ENCODE results near the gene ADAMTS18. TPM values are rescaled to one million over a fixed set of nuclear protein-coding genes. Genes with fewer than 3 reads are reported as not detected.

Gene ADAMTS18
- total RNA-seq, 2 experiments from 2014 or later: not detected

DNA sequence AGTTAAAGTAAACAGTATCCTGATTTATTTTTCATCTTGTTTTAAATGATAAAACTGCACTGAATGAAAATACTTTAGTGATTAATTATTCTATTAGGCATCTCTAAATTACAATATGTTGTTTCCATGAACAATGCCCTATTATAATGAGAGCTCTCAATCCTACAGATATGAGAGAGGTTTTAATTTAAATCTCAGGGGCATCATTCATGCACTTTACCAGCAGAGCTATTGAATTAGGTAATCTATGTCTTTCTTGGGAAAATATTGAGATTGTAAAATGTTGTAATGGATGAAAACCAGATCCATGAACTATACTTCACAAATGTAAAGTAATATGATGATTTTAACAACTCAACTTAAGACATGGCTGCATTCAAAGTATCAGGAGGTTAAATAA is 103.8 kb downstream of the ADAMTS18 start:
- no peaks in the 10 kb centered on the region for H3K4me1 Mint-ChIP-seq (ENCODE audit: low read depth)
- H3K36me3 Mint-ChIP-seq (ENCODE audit: low read depth): no peaks in the 10 kb centered on the region
- ChIA-PET CTCF (no interaction called here), POLR2A (no interaction called here)
- H3K27me3 Mint-ChIP-seq (ENCODE audit: low read depth): no peaks in the 10 kb centered on the region
- H3K27ac Mint-ChIP-seq: no peak overlapping the region
- DNase-seq (no peak), ATAC-seq (no peak)
- no peak overlapping the region for H3K4me3 Mint-ChIP-seq
- H3K9me3 Mint-ChIP-seq (ENCODE audit: insufficient read depth): no peaks in the 10 kb centered on the region

DNA sequence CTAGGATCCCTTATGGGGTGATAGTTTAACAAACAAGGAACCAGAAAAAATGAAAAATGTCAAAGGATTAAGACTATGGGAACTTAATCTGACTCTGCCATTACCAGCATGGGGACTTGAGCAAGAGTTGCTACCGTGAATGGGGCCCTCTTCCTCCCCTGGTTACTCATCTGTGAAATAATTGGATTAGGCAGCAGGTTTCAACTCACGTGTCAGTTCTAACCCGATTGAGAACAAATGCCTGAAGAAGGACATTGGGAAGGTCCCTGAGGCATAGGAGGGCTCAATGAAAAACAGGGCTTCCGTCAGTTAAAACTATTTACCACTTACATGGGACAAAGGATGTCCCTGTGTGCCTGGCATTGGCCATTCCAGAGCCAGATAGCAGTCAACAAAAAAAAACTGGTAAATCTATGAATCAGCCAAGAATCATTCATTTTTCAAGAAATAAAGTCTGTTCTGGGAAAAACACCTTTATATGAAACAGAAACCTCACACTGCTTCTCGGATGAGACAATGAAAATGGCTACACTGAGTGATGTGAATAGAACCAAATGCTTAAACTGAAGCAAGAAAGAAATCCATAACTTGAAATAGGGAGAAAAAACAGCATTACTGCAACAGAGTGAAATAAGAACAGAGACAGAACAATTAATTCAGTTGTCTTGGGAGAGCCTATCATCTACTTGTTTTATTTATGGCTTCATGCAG is 104.3 kb downstream of the ADAMTS18 start:
- Mint-ChIP-seq H3K4me3 (no peak overlapping the region), H3K4me1 (ENCODE audit: low read depth) (no peaks in the 10 kb centered on the region), H3K9me3 (ENCODE audit: insufficient read depth) (no peaks in the 10 kb centered on the region), H3K27ac (no peak overlapping the region), H3K36me3 (ENCODE audit: low read depth) (no peaks in the 10 kb centered on the region), H3K27me3 (ENCODE audit: low read depth) (no peaks in the 10 kb centered on the region)
- ATAC-seq: no peak
- ChIA-PET CTCF (no interaction called here), POLR2A (no interaction called here)
- DNase-seq: no peak

DNA sequence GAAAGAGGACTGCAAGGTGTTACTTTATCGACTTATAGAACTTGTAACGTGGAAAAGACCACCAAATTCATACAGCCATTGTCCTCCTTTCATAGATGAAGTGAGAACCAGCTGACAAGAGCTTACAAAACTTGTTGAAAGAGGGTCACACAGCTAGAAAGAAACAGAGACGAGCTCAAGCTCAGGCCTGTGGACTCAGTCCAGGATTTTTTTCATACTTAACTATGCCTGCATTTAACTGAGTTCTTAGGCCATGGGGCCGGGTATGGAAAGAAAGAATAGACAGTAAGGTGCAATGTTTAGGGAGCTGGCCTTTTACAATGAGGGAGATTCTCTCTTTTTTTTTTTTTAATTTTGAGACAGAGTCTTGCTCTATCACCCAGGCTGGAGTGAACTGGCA is 106.1 kb downstream of the ADAMTS18 start:
- DNase-seq: no peak
- Mint-ChIP-seq H3K27me3 (ENCODE audit: low read depth) (no peaks in the 10 kb centered on the region), H3K9me3 (ENCODE audit: insufficient read depth) (no peaks in the 10 kb centered on the region), H3K4me1 (ENCODE audit: low read depth) (no peaks in the 10 kb centered on the region), H3K36me3 (ENCODE audit: low read depth) (no peaks in the 10 kb centered on the region), H3K4me3 (no peak overlapping the region), H3K27ac (no peak overlapping the region)
- POLR2A ChIA-PET: no interaction called here
- ATAC-seq: no peak
- CTCF ChIA-PET: no interaction called here

DNA sequence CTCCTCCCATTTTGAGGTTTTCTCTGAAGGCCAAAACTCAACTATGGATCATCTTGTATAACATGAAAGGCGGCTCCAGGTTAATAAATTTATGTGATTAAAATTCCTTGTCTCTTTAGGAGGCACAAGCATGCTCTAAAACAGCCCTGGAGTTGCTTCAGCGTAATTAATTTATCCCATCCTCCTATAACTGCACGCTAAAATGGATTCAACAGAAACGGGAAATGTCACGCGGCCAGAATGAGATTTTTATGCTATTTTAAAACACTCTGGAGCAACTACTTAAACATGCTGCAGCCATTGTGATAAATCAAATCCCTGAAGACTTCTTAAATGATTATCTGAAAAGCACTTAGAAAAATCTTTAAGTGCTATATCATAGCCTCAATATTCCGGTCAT is 106.6 kb downstream of the ADAMTS18 start:
- no peaks in the 10 kb centered on the region for H3K27me3 Mint-ChIP-seq (ENCODE audit: low read depth)
- H3K4me3 Mint-ChIP-seq: no peak overlapping the region
- no peaks in the 10 kb centered on the region for H3K9me3 Mint-ChIP-seq (ENCODE audit: insufficient read depth)
- DNase-seq (no peak), ATAC-seq (no peak)
- CTCF ChIA-PET: no interaction called here
- H3K36me3 Mint-ChIP-seq (ENCODE audit: low read depth): no peaks in the 10 kb centered on the region
- H3K4me1 Mint-ChIP-seq (ENCODE audit: low read depth): no peaks in the 10 kb centered on the region
- no peak overlapping the region for H3K27ac Mint-ChIP-seq
- POLR2A ChIA-PET: no interaction called here

DNA sequence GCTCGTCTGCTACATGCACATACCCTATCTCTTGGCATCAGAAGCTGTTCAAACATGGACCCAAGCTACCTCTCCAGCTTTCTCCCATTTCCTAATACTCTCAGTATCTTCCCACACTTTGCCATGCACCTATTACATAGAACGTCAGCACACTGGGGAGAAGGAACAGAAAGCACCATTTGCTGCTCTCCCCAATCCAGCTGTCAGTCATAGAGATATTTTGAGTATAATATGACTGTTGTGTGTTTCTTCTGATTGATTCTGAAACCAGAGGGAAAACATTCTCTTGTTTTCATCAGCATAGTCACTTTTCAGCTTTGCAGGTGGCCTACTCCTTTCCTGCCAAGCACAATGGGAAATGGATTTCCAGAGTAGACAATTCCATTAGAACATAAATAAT is 107.1 kb downstream of the ADAMTS18 start:
- Mint-ChIP-seq H3K27me3 (ENCODE audit: low read depth) (no peaks in the 10 kb centered on the region), H3K27ac (no peak overlapping the region), H3K4me1 (ENCODE audit: low read depth) (no peaks in the 10 kb centered on the region), H3K4me3 (no peak overlapping the region), H3K36me3 (ENCODE audit: low read depth) (no peaks in the 10 kb centered on the region), H3K9me3 (ENCODE audit: insufficient read depth) (no peaks in the 10 kb centered on the region)
- DNase-seq (no peak), ATAC-seq (no peak)
- ChIA-PET CTCF (no interaction called here), POLR2A (no interaction called here)

DNA sequence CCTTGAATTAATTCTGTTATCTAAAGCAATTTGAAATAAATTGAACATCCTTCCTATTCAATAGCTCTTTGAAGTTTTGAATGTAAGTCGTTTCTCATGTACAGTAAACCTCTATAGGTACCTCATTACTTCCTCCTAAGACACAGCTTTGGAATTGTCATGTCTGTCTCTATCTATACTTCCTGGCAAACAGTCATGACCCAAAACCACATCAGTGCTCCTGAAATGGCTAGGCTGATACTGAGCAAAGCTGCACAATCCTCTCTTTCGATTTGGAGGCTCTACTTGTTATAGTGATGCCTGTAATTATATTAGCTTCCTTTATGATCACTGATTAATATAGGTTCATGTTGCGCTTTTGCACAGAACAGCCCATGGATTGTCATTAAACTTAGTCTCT is 110.1 kb downstream of the ADAMTS18 start:
- Mint-ChIP-seq H3K9me3 (ENCODE audit: insufficient read depth) (no peaks in the 10 kb centered on the region), H3K4me1 (ENCODE audit: low read depth) (no peaks in the 10 kb centered on the region), H3K36me3 (ENCODE audit: low read depth) (no peaks in the 10 kb centered on the region), H3K27me3 (ENCODE audit: low read depth) (no peaks in the 10 kb centered on the region), H3K4me3 (no peak overlapping the region), H3K27ac (no peak overlapping the region)
- no peak for DNase-seq
- ATAC-seq: no peak
- ChIA-PET CTCF (no interaction called here), POLR2A (no interaction called here)

DNA sequence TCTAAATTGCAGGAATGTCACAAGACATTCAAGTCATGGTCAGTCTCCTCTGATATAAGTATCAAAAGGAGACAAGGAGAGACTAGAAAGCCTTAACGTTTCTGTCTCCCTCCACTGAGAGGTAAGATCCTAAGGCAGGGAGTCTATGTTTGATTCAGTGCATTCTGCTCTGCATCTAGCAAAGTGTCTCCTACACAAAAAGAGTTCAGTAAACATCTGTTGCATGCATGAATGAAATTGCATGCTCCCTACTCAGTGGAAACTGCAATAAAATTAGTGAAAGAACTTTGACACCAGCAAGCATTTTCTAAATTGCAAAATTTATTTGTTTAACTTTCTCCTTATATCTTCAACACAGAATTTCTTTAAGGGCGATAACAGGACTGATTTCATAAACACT is 111.1 kb downstream of the ADAMTS18 start:
- Mint-ChIP-seq H3K9me3 (ENCODE audit: insufficient read depth) (no peaks in the 10 kb centered on the region), H3K36me3 (ENCODE audit: low read depth) (no peaks in the 10 kb centered on the region), H3K4me3 (no peak overlapping the region), H3K27ac (no peak overlapping the region), H3K27me3 (ENCODE audit: low read depth) (no peaks in the 10 kb centered on the region), H3K4me1 (ENCODE audit: low read depth) (no peaks in the 10 kb centered on the region)
- DNase-seq (no peak), ATAC-seq (no peak)
- ChIA-PET CTCF (no interaction called here), POLR2A (no interaction called here)

DNA sequence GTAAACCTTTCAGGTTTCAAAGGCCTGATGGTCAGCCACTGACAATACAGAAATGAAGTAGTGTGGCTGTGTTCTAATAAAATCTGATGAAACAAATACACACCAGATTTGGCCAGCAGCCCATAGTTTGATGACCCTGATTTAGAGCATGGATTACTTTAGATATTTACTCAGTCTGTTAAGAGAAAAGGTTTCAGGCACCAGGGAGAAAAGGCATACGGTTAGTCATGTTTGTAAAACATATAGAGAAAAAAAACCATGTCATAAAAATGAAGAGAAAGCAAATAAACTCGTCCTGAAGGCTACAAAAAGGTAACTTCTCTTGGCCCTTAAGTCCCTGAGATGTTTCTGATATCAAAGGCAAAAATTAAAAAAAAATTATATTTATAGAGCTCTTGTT is 112.1 kb downstream of the ADAMTS18 start:
- Mint-ChIP-seq H3K4me3 (no peak overlapping the region), H3K9me3 (ENCODE audit: insufficient read depth) (no peaks in the 10 kb centered on the region), H3K36me3 (ENCODE audit: low read depth) (no peaks in the 10 kb centered on the region), H3K4me1 (ENCODE audit: low read depth) (no peaks in the 10 kb centered on the region), H3K27me3 (ENCODE audit: low read depth) (no peaks in the 10 kb centered on the region), H3K27ac (no peak overlapping the region)
- DNase-seq: no peak
- ChIA-PET POLR2A (no interaction called here), CTCF (no interaction called here)
- ATAC-seq: no peak

DNA sequence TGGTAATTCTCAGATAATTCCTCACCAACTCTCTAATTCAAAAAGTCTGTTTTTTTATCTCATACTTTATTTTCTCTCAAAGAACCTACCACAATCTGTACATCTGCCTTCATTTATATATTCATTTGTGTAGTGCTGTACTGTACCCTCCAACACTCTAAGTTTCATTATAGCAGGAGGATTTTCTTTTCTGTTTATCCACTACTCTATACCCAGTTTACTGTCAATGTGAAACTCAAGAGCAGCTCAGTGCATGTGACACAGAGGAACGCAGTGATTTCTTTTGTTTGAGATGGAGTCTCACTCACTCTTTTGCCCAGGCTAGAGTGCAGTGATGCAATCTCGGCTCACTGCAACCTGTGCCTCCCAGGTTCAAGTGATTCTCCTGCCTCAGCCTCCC is 117.8 kb downstream of the ADAMTS18 start:
- no peak overlapping the region for H3K4me3 Mint-ChIP-seq
- H3K9me3 Mint-ChIP-seq (ENCODE audit: insufficient read depth): no peaks in the 10 kb centered on the region
- ATAC-seq (no peak), DNase-seq (no peak)
- H3K27me3 Mint-ChIP-seq (ENCODE audit: low read depth): no peaks in the 10 kb centered on the region
- no peaks in the 10 kb centered on the region for H3K4me1 Mint-ChIP-seq (ENCODE audit: low read depth)
- H3K36me3 Mint-ChIP-seq (ENCODE audit: low read depth): no peaks in the 10 kb centered on the region
- H3K27ac Mint-ChIP-seq: no peak overlapping the region
- ChIA-PET CTCF (no interaction called here), POLR2A (no interaction called here)

DNA sequence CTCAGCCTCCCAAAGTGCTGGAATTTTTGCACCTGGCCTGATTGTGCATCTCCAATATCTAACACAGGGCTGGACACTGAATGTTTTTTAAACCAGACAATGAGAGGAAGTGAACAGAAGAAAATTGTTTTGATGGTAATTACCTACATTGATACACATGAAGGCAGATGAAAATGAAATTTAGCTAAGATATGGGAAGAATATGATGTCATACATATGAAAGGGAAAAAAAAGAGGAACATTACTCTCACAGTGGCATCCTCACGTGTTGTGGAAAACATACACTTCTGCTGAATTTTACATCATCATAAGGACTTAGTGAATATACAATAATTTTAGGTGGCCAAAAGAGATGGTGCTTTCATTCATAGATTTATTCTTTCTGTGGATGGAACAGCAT is 124.0 kb downstream of the ADAMTS18 start:
- ATAC-seq (no peak), DNase-seq (no peak)
- Mint-ChIP-seq H3K36me3 (ENCODE audit: low read depth) (no peaks in the 10 kb centered on the region), H3K27me3 (ENCODE audit: low read depth) (no peaks in the 10 kb centered on the region), H3K9me3 (ENCODE audit: insufficient read depth) (no peaks in the 10 kb centered on the region), H3K4me1 (ENCODE audit: low read depth) (no peaks in the 10 kb centered on the region), H3K27ac (no peak overlapping the region), H3K4me3 (no peak overlapping the region)
- CTCF ChIA-PET: no interaction called here
- POLR2A ChIA-PET: no interaction called here

DNA sequence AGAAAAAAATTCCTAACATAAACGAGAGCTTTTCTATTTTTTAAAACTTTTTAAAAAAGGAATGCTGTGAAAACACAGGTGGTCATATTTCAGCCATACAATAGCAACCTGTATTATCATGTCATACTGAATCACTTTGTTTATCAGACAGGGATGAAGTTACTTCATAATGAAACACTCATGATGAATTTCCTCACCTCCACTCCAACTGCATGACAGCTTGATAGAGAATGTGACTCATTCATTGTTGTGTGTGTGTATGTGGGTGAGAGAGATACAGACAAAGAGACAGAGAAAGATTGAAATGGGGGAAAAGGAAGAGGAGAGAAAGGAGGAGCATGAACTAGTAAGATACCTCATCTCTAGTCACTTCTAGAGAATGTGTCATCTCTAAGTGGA is 126.7 kb downstream of the ADAMTS18 start:
- H3K9me3 Mint-ChIP-seq (ENCODE audit: insufficient read depth): no peaks in the 10 kb centered on the region
- no peak for DNase-seq
- no peak overlapping the region for H3K27ac Mint-ChIP-seq
- ChIA-PET CTCF (interaction anchor here (1.7 kb wide), 1 partner anchor 72 kb away, joined by 4 read pairs; no protein-coding TSS in a partner anchor), POLR2A (interaction anchor here (0.6 kb wide), 1 partner anchor 596 kb away, joined by 3 read pairs; no protein-coding TSS in a partner anchor)
- no peaks in the 10 kb centered on the region for H3K4me1 Mint-ChIP-seq (ENCODE audit: low read depth)
- H3K36me3 Mint-ChIP-seq (ENCODE audit: low read depth): no peaks in the 10 kb centered on the region
- H3K27me3 Mint-ChIP-seq (ENCODE audit: low read depth): no peaks in the 10 kb centered on the region
- ATAC-seq: no peak
- H3K4me3 Mint-ChIP-seq: no peak overlapping the region

DNA sequence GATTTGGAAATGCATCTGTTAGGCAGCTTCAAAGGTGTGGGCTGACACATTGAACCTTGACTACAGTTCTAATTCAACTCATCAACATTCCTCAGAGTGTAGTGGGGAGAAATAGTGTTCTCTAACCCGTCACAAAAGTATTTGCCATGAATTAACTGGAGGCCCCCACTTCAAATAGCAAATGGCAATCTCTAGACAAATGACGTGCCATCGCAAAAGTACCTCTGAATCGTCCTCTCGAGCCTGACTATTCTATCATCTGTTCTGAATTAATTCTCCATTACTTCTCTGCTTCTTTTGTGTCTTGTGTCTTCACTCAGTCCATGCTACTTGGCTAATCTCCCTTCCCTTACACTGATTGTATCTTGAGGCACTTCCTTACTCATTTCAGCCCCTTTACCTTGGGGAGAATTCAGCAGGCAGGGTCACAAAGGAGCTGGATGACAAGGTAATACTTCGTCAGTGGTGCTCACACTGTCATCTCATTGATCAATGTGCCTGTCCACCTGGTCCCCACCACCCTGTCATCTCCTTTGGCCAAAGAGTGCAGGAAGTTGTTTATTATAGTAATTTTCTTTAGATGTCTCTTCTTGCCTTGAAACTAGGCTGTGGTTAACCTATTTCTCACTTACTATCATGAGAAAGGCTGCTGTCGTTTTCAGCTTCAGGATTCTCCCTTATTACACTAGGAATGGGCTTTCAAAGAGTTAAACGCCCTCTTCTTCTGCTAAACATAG is 127.2 kb downstream of the ADAMTS18 start:
- POLR2A ChIA-PET: interaction anchor here (0.6 kb wide), 1 partner anchor 595 kb away, joined by 3 read pairs; no protein-coding TSS in a partner anchor
- ATAC-seq: no peak
- H3K27ac Mint-ChIP-seq: no peak overlapping the region

More for the DNA sequence above, 127.2 kb downstream of the ADAMTS18 start:
- CTCF ChIA-PET: interaction anchor here (1.7 kb wide), 1 partner anchor 71 kb away, joined by 4 read pairs; no protein-coding TSS in a partner anchor
- no peak for DNase-seq
- H3K4me3 Mint-ChIP-seq: no peak overlapping the region
- H3K36me3 Mint-ChIP-seq (ENCODE audit: low read depth): no peaks in the 10 kb centered on the region
- H3K27me3 Mint-ChIP-seq (ENCODE audit: low read depth): no peaks in the 10 kb centered on the region
- H3K4me1 Mint-ChIP-seq (ENCODE audit: low read depth): no peaks in the 10 kb centered on the region
- H3K9me3 Mint-ChIP-seq (ENCODE audit: insufficient read depth): no peaks in the 10 kb centered on the region
